OCI-LY3 (cell line): ENCODE data around the gene REXO4.
A peak's percentile ranks its signal among the peaks of the same experiment; 100 is the strongest.

Source experiments
- H2AFZ ChIP-seq: fragments of 200-600, 300-600 bp; shearing (Covaris generic); 2 replicates; pipeline ENCODE4 v1.6.0; 2014; ENCODE audit warnings: antibody characterized with exemption, low read depth, low read length
- H3K27ac ChIP-seq: fragments of 200-600, 300-600 bp; sonication (generic); 2 replicates; pipeline ENCODE4 v1.5.1; 2014; ENCODE audit warnings: mild to moderate bottlenecking, low read length, moderate library complexity, mixed read lengths
- H3K27me3 ChIP-seq: fragments of 200-600, 300-600 bp; sonication (generic); 2 replicates; pipeline ENCODE4 v1.6.1; 2014; ENCODE audit warnings: low read depth, low read length, mixed read lengths
- H3K36me3 ChIP-seq: fragments of 200-600, 300-600 bp; sonication (generic); replicated peaks from 2 replicates; pipeline ENCODE3; 2014; ENCODE audit warnings: low read depth, low read length, mixed read lengths
- H3K4me1 ChIP-seq: fragments of 300-600, 200-600 bp; sonication (generic); 2 replicates; pipeline ENCODE4 v1.6.1; 2014; ENCODE audit warnings: low read length, mixed read lengths
- H3K4me2 ChIP-seq: fragments of 200-600, 300-600 bp; sonication (generic); 2 replicates; pipeline ENCODE4 v1.6.1; 2014; ENCODE audit warnings: low read length, mixed read lengths
- H3K4me3 ChIP-seq: fragments of 300-600, 200-600 bp; sonication (generic); 2 replicates; pipeline ENCODE4 v1.5.1; 2014; ENCODE audit warnings: antibody characterized with exemption, mild to moderate bottlenecking, low read length, moderate library complexity
- H3K79me2 ChIP-seq: fragments of 300-600, 200-600 bp; shearing (Covaris generic); 2 replicates; pipeline ENCODE4 v1.6.1; 2014; ENCODE audit warnings: mild to moderate bottlenecking, low read length, mixed read lengths
- H3K9ac ChIP-seq: fragments of 300-600, 200-600 bp; shearing (Covaris generic); 2 replicates; pipeline ENCODE4 v1.6.0; 2014; ENCODE audit warnings: mild to moderate bottlenecking, low read length, moderate library complexity
- H3K9me3 ChIP-seq: fragments of 200-600, 300-600 bp; shearing (Covaris generic); 2 replicates; pipeline ENCODE4 v1.6.1; 2014; ENCODE audit warnings: low read length, mixed read lengths; ENCODE audit not compliant: insufficient read depth
- H4K20me1 ChIP-seq: fragments of 200-600, 300-600 bp; sonication (generic); 2 replicates; pipeline ENCODE4 v1.6.1; 2016; ENCODE audit warnings: low read length, mixed read lengths; ENCODE audit not compliant: insufficient read depth
- EZH2phosphoT487 ChIP-seq: fragments of 200-600 bp; shearing (Covaris generic); IDR thresholded peaks from 2 replicates; pipeline ENCODE4 v1.6.1; 2018; ENCODE audit warnings: antibody characterized with exemption, mixed run types, low read depth
- TF ChIP-seq, protein P1 (sequence below): fragments of 200-600, 300-600 bp; sonication (generic); IDR thresholded peaks from 2 replicates; pipeline ENCODE4 v1.5.1; 2014; ENCODE audit warnings: antibody characterized with exemption, low read length, low read depth

The REXO4 gene

DNA sequence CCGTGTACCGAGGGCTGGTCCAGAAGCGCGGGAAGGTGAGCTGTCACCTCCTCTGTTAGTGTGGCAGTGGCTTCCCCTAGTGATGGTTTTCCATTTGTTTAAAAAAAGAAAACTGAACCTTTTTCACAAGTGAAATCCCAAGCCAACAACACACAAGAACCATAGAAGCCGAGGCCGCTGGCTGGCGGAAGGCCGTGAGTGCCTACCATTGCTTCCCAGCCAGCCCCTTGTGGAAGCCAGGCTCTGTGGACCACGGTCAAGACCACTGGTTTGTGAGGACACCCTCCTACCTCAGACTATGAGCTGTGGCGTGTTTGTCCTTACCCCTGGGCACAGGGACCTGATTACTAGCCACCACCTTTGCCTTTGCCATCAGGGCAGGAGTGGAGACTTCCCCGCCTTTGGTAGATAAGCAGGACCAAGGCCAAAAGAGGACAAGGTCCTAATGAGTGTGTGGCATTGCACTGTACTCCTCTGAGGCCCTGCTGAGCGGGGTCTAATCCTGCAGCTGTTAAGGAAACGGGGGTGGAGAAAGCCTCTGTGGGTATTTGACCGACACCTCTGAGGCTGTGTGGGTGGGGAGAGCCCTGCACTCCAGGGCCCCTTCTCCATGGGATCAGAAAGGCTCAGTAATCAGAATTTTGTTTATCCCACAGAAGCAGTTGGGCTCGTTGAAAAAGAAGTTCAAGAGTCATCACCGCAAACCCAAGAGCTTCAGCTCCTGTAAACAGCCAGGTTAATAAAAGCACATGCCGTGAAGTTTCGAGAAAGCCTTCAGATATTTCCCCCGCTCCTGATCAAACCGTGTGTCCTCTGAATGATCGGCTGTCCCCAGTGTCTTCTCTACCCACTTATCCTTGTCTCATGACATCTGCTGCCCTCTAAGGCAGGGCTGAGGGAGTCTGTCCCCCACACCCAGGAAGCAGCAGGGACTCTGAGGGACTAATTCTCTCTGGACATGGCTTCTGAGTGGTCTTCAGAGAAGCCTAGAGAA lies 57.1 kb downstream of the REXO4 start:
- Histone ChIP-seq H3K36me3 (peaks cover 51% of the 10 kb centered on the region), H3K27ac (no peak overlapping the region), H2AFZ (no peak overlapping the region), H3K27me3 (no peaks in the 10 kb centered on the region), H3K9ac (no peak overlapping the region), H3K4me1 (peaks cover 6% of the 10 kb centered on the region), H3K9me3 (no peaks in the 10 kb centered on the region), H3K4me2 (no peak overlapping the region), H4K20me1 (0 out of 2 replicates have a peak, but pooled peaks cover 1% of the 10 kb centered on the region), H3K4me3 (no peak overlapping the region), H3K79me2 (peaks cover 20% of the 10 kb centered on the region)
- no peak for TF ChIP-seq EZH2phosphoT487
- TF ChIP-seq, protein P1, sequence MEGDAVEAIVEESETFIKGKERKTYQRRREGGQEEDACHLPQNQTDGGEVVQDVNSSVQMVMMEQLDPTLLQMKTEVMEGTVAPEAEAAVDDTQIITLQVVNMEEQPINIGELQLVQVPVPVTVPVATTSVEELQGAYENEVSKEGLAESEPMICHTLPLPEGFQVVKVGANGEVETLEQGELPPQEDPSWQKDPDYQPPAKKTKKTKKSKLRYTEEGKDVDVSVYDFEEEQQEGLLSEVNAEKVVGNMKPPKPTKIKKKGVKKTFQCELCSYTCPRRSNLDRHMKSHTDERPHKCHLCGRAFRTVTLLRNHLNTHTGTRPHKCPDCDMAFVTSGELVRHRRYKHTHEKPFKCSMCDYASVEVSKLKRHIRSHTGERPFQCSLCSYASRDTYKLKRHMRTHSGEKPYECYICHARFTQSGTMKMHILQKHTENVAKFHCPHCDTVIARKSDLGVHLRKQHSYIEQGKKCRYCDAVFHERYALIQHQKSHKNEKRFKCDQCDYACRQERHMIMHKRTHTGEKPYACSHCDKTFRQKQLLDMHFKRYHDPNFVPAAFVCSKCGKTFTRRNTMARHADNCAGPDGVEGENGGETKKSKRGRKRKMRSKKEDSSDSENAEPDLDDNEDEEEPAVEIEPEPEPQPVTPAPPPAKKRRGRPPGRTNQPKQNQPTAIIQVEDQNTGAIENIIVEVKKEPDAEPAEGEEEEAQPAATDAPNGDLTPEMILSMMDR, result no peak

DNA sequence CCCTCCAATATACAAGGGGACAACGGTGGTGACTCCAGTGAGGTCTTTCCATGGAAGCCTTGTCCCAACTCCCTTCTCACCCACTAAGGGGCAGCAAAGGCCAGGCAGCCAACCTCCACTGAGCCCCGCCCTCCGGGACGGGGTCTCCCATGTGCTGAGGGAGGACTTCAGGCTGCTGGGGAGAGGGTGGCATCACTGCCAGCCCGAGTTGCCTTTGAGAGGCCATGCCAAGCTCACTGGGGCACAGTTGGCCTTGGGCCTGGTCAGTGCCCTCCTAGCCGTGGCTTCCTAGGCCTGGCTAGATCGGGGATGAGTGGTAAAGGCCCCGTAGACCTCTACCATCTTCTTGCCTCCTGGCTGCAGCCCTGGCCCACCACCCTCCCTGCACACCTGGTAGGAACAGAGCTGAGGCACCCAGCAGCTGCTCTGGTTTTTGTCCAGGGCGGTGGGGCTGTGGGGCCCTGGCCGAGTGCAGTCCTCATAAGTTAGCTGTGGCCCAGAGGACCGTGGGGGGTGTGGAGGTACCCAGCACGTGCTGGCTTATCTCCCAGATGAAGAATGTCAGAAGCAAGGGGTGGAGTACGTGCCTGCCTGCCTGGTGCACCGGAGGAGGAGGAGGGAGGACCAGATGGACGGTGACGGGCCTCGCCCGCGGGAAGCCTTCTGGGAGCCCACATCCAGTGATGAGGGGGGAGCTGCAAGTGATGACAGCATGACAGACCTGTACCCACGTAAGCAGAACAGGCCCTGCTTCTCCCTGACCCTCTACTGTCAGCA lies 58.2 kb downstream of the REXO4 start:
- H3K4me1 ChIP-seq, result peaks cover 16% of the 10 kb centered on the region
- H4K20me1 ChIP-seq, result no peaks in the 10 kb centered on the region
- no peaks in the 10 kb centered on the region for H3K27me3 ChIP-seq
- H3K4me2 ChIP-seq, result no peak overlapping the region
- TF ChIP-seq, protein P1, result 0 out of 2 replicates have a peak, but pooled peaks have one; percentile 8
- TF ChIP-seq EZH2phosphoT487, result no peak
- no peaks in the 10 kb centered on the region for H3K9me3 ChIP-seq
- peaks cover 40% of the 10 kb centered on the region for H3K36me3 ChIP-seq
- no peak overlapping the region for H3K27ac ChIP-seq
- H3K4me3 ChIP-seq, result no peak overlapping the region
- peaks cover 29% of the 10 kb centered on the region for H3K79me2 ChIP-seq
- no peak overlapping the region for H2AFZ ChIP-seq
- no peak overlapping the region for H3K9ac ChIP-seq

DNA sequence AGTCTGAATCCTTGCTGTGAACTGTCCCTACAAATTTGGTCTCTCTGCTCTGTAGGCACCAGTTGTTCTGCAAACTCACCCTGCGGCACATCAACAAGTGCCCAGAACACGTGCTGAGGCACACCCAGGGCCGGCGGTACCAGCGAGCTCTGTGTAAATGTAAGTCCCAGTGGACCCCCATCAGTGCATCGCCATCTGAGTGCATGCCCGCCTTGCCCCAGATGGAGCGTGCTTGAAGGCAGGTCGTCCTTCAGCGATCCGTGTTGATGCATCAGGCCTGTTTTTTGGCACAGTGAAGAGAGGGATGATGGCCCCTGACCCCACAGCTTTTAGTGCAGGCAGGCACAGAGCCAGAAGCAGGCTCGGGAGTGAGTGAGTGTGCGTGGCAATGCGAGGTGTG lies 60.2 kb downstream of the REXO4 start:
- Histone ChIP-seq H3K9me3 (no peaks in the 10 kb centered on the region), H3K9ac (no peak overlapping the region), H3K27me3 (no peaks in the 10 kb centered on the region), H3K4me3 (no peak overlapping the region), H3K27ac (no peak overlapping the region), H3K4me2 (peak overlapping the region; percentile 73), H3K36me3 (peaks cover 28% of the 10 kb centered on the region), H3K79me2 (peaks cover 30% of the 10 kb centered on the region), H3K4me1 (peaks cover 16% of the 10 kb centered on the region), H4K20me1 (no peaks in the 10 kb centered on the region), H2AFZ (no peak overlapping the region)
- TF ChIP-seq, protein P1, result no peak
- TF ChIP-seq EZH2phosphoT487, result no peak
